GM18508 (cell line): Measurements from ENCODE around the gene PTAFR.

Experiments used
- ATAC-seq: cut with Tn5 transposase; IDR thresholded peaks from one replicate; pipeline ENCODE4 v1.9.1; 2021; ENCODE audit warnings: moderate number of reproducible peaks; ENCODE audit not compliant: insufficient read depth, unreplicated experiment

The PTAFR gene

DNA sequence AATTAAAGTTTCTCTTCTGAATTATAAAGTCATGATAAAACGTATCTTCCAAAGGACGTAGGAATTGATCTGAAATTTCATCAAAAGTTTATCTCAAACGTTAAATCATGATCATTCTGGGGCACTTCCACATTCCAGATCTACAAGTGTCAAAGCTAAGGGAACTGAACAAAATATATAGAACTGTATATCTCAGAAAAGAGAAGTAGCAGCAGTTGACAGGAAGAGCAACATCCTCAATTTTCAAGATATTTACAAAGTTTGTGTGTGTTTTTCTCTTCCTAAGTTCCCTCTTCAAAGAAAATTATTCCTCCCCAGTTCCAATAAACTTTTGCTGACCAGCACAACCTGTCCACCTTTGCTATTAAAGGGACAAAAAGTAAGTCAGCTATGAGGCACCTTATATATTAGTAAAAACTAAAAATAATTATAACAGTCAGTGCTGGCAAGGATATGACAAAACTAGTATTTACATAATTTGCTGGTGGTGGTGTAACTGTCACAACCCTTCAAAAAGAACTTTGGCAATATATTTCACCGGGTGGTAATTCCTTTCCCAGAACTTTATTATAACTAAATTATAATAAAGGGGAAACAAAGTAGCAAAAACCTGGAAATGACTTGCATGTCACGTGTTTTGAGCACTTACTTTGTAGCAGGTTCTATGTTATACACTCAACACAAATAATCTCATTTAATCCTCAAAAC lies 49.6 kb downstream of the PTAFR start:
- no peak for ATAC-seq

GRCh38 chr1:28126212-28126611 lies 50.3 kb downstream of the PTAFR start:
- no peak for ATAC-seq

DNA sequence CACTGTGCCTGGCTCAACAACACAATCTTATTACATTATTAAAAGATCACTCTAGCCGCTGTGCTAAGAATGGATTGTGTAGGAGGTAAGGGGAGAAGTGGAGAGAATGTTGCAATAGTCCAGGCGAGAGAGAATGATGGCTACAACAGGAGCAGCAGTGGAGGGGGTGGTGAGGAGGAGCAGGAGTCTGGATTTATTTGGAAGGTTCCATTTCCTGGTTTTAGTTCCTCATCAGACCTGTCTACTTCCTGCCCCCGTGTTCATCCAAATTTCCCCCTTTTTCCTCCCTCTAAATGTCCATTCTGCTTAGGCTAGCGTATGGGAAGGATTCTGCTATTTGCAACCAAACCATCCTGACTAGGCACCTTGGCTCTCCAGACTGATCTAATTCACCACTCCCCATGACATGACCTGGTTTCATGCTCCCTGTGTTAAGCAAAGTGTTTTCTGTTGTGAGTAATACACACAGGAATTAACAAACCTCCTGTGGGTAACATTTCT lies 53.0 kb downstream of the PTAFR start:
- no peak for ATAC-seq

DNA sequence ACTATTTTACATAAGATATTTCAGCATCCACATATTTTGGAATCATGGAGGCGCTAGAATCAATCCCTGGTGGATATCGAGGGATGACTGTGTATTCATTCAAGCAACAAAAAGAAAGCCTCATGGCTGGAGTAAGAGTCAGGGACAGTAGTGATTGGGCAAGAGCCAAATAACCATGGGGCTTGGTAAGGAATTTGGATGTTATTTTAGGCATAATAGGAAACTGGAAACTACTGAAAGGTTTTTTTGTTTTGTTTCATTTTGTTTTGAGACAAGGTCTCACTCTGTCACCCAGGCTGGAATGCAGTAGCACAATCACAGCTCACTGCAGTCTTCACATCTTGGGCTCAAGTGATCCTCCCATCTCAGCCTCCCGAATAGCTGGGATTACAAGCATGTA lies 54.3 kb downstream of the PTAFR start:
- ATAC-seq = no peak

GRCh38 chr1:28119556-28119955 lies 56.9 kb downstream of the PTAFR start:
- no peak for ATAC-seq

DNA sequence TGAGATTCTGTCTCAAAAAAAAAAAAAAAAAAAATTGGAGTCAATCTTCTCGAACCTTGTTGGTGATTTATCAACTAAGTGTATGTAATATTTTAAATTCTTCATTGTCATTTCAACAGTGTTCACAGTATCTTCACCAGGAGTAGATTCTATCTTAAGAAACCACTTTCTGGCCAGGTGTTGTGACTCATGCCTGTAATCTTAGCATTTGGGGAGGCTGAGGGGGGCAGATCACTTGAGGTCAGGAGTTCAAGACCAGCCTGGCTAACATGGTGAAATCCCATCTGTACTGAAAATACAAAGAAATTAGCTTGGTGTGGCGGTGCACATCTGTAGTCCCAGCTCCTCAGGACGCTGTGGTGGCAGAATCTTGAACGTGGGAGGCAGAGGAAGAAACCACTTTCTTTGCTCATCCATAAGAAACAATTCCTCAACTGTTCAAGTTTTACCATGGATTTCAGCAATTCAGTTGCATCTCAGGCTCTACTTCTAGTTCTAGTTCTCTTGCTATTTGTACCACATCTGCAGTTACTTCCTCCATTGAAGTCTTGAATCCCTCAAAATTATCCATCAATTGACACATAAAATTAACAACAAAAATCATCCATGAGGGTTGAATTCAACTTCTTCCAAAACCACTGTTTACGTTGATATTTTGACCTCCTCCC lies 57.7 kb downstream of the PTAFR start:
- ATAC-seq = no peak

- ATAC-seq = no peak
These were observed 61.2 kb downstream of the PTAFR start for GRCh38 chr1:28115267-28115666.

GRCh38 chr1:28114844-28115243 lies 61.6 kb downstream of the PTAFR start:
- no peak for ATAC-seq

- ATAC-seq = no peak
These were observed 63.3 kb downstream of the PTAFR start for GRCh38 chr1:28113242-28113572.

DNA sequence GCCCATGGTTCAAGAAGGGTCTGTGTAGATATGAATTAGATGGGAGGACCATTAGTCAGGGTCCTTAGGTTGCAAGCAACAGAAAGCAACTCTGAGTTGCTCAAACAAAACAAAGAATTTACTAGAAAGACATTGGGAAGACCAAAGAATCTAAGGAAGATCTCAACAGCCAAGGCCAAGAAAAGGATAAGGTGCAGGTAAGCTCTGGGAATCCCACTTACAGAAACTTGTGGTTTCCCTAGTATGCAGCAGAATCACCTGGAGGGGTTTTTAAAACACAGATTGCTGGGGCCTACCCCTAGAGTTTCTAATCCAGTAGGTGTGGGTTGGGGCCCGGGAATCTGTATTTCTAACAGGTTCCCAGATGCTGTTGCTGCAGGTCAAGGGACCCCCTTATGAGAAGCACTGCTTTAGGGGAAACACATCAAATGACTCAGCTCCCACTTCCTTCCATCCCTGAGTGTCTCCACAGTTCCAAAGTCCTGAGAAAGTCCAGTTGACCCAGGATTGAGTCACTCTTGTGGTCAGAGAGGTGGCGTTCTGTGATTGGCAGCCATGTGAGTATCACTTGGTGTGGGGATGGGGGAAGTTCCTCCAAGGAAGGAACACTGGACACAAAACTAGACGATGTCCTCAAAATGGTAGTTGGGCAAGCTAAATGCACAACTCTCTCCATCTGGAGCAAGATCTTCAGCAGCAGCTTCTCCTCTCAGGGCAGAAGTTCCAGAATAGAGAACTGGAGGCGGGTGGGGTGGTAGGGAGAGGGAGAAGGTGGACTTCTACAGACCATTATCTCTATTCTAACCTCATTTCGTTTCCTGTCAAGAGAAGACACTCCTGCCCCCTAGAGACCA lies 63.9 kb downstream of the PTAFR start:
- ATAC-seq = no peak

GRCh38 chr1:28111157-28111556 lies 65.3 kb downstream of the PTAFR start:
- ATAC-seq = no peak

GRCh38 chr1:28110555-28110954 lies 65.9 kb downstream of the PTAFR start:
- ATAC-seq = no peak

DNA sequence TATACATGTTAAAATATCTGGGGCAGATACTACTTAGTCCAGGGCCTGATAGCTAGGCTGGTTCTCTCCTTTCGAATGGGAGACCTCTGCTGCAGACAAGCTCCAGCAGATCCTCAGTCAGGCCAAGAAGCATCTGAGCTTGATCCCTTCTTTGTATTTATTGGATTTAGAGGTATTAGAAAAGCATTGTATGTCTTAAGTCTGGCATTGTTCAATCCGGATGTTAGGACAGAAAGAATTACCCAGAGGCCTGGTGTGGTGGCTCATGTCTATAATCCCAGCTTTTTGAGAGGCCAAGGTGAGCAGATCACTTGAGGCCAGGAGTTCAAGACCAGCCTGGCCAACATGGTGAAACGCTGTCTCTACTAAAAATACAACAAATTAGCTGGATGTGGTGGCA lies 66.9 kb downstream of the PTAFR start:
- ATAC-seq = no peak

DNA sequence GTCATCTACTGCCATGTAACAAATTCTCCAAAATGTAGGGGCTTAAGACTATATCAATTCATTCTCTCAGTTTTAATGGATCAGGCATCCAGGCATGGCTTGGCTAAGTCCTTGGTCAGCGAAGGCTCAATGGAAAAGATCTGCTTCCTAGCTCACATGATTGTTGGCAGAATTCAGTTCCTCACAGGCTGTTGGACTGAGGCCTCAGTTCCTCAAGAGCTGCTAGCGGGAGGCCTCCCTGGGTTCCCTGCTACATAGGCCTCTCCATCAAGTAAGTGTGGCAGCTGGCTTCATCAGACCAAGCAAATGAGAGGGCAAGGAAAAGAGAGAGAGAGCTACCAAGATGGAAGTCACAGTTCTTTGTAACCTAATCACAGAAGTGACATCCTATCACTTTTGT lies 68.5 kb downstream of the PTAFR start:
- no peak for ATAC-seq

- ATAC-seq = no peak
These were observed 71.5 kb downstream of the PTAFR start for GRCh38 chr1:28104866-28105467.

DNA sequence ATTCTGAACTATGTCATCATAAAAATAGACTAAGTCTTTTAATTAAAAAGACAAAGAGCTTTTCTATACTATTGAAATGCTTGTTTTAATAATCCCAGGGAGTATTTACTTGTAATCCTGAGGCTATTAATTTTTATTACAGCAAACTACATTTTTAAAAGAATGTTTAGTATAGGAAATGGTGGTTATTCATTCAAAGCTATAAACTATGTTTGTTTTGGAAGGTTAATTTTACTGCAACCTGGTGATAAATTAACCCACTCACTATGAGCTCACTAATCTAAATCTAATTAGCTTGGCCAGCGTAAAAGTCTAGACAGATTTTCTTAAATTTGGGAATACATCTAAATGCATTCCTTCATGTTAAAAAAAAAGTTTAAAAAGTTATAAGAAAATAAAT lies 74.3 kb downstream of the PTAFR start:
- ATAC-seq = no peak

GRCh38 chr1:28099050-28099769 lies 77.3 kb downstream of the PTAFR start:
- no peak for ATAC-seq
